Measurements from ENCODE around the gene DOCK9.

Gene DOCK9

DNA sequence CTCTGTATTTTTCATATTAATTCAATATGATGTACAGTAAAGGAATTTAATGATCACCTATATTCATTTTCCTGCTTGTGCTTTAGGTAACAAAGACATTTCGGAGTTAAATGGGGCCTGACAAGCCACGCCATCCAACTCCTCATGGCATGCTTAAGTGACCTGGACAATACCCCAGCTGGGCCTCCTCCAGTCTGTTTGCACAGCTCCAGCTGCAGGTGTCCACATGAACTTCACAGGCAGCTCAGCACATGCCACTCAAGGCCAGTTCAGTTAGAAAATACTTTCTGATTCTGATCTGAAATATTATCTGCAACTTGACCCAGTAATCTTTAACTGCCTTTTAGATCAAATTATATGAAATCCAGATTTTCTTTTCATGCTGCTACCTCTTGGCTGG is 135.8 kb downstream of the DOCK9 start:
- DNase-seq, result no peak

DNA sequence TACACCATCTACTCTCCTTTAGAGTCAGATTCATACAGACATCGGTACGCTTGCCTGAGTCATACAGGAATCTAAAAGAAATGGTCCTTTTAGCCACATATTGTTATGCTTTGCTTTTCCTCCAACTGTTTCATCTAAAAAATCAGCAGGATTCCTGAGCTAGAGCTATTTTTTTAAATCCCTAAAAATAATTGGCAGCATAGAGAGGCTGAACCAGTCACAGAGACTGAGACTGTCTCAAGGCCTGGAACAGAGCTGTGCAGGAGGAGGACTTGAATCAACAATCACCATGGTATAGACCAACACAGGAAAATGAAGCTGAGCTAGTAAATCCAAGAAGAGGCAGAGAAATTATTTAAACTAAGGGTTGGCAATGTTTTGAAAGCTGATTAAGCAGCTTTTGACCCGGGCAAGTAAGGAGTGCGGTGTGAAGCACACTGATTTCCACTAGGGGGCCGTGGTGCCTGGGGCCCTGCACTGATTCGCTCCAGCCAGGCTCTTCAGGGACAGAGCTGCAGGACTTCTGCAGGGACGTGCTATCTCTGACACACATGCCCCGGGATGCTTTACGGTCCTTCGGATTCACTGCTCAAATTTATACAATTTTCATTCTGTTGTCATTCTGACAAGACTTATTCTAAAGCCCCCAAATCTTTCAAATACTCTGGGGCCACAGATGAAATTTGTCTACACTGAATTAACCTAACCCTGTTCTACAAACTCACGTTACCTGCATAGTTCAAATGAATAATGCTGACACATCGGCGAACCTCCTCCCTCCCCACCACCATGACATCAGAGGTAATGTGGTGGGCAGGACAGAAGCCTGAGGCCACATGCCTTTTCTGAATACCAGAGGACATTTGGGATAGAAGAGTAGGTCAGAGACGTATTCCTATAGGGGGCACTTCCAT is 137.8 kb downstream of the DOCK9 start:
- peak; percentile 59 for DNase-seq

DNA sequence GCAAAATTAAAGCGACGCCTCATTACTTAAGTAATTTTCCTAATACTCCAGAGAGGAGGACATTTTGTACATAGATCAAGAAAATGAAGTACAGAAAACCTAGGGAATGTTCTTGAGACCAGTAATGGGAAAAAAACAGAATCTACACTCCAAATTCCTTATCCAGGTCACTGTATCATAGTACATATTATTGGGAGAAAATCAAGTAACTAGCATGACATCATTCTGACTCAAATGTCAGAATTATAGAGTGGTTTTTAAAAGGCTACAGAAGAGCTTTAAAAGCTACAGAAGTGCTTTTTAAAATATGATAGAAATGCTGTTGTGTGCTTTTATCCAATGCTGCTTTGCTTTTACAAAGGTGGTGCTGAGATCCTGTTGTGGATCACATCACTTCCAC is 139.1 kb downstream of the DOCK9 start:
- peak; percentile 44 for DNase-seq

GRCh38 chr13:98837896-98838295 is 140.0 kb downstream of the DOCK9 start:
- DNase-seq, result no peak

DNA sequence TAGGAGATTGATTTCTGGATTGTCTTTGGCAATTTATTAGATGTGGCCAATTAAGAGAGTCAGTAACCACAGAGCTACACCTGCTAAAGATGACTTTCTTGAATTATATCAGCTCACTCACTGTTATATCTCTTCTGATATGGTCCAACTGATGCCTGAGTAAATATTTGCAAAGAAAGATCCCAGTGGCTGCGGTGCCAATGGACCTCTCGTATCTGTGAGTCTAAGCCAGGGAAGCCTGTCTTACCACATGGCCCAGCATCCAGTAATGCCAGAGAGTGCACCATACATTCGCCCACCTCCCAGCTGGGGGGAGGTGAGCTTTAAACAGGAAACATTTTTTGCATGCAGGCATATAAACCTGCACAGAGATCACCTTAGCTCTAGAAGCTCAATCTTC is 142.7 kb downstream of the DOCK9 start:
- DNase-seq, result no peak

GRCh38 chr13:98834254-98834960 is 143.5 kb downstream of the DOCK9 start:
- DNase-seq, result no peak

- DNase-seq, result no peak
Measured at GRCh38 chr13:98831236-98831635, 146.6 kb downstream of the DOCK9 start.

DNA sequence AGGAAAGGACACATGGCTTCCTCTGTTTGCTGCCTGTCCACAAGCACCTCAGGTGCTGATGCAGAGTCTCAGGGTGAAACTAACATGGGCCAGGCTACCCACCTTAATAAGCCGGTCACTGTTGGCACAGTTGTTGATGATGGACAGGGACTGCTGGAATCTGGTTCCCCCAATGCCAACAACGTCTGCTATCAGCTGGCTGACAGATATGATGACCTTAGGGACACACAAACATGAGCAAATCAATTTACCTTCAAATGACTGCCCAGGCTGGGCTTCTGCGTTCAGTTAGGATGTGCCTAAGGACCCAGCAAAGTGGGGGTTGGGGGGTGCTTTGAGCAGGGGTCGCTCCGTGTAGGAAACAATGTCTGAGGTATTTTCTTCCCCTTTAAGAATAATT is 148.3 kb downstream of the DOCK9 start:
- no peak for DNase-seq

DNA sequence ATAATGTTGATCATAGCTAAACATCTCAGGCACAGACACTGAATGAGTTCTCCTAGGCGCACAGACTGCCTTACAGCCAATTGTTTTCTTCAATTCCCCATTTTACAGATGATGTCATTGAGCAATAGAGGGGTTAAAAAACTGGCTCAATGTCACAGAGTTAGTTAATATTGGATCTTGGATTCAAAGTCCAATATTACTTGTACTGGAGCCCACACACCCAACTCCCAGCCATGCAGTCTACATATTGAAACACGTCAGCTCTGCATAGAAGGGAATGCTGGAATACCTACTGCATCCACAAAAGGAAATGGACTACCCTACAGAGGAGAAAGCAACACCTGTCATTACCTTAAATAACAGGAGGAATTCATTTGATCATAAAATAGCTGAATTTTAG is 149.2 kb downstream of the DOCK9 start:
- no peak for DNase-seq

DNA sequence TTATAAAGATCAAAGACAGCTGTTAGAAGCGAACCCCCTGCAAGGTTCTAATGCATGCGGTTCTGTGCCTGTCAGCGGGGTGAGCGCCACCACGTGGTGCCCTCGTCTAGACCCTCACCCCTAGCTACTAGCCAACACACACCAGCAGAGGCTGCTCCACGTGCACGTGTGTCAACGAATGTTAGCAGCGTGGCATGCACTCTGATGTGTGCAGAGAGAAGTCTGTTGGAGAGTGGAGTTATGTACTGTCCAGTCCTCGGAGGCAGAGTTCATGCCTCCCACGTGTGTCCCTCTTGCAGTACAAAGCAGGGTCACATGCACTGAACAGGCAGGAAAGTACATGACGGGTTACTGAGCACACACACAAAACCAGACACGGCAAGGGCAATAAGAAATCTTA is 150.4 kb downstream of the DOCK9 start:
- DNase-seq, result no peak

DNA sequence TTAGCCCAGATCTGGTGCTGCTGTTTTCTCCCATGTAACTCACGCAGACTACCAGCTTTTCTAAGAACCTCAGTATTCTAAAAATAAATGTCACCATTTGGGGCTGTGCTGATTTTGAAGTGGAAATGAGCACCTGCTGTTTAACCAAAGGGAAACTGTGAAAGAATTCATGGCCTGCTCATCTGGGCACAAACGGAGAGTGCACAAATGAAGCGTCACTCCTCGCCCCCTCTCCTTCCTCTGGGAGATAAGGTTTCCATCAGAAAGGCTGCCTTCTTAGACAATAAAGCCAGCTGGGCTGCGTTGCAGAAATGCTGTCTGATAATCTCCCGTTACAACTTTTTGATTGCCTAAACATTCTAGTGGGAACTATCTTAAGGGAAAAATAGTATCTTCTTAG is 151.7 kb downstream of the DOCK9 start:
- no peak for DNase-seq

GRCh38 chr13:98825659-98826058 is 152.2 kb downstream of the DOCK9 start:
- no peak for DNase-seq

DNA sequence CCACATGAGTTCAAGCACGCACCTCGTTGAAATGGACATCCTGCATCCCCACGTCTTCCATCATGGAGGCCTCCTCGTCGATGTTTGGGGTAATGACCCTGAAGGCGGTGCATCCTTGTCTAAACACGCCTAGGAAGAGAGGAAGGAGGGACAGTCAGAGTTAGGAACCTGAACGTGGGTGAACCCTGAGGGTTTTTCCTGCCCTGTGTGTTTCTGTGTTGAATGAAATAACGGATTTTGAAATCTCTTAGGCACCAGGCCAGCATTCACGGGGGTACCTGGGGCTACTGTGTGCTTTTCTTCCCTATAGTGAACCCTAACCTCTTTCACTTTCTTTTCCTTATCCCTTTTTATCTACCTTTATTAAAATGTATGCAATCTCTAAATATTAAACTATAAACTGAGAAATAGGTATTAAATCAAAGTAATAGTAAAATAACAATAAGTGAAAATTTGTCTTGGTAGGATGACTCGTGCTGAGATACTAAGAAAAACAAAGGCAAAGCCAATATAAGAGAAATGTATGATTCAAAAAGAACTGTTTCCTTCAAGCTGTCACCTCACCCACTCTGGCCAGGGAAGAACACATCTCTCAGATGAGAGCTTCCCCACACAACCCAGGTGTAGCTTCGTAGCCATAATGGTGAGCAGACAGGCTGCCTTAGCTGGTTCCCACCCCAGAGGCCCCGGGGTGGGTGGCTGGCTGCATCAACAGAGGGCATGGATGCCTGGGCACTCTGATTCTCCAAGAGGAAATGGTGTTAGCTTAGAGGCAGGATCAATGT is 153.3 kb downstream of the DOCK9 start:
- peak; percentile 28 for DNase-seq

- no peak for DNase-seq
Measured at GRCh38 chr13:98823442-98823841, 154.4 kb downstream of the DOCK9 start.

DNA sequence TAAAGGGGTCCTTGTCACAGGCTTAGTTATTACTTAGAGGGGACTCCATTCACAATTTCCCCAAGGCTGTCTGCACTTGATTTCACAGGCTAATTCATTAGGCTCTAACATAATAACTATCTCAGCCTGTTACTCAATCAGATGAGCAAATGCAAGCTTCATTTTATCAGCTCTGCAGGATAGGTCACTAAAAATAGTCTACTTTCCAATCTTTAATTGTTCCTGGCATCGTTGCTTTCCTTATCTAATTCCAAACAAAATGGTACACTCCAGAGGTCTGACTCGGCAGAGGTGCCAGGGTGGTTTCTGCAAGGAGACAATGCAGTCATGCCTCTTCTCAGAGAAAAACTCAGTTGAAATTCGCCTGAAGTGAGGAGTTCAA is 155.6 kb downstream of the DOCK9 start:
- DNase-seq, result no peak

DNA sequence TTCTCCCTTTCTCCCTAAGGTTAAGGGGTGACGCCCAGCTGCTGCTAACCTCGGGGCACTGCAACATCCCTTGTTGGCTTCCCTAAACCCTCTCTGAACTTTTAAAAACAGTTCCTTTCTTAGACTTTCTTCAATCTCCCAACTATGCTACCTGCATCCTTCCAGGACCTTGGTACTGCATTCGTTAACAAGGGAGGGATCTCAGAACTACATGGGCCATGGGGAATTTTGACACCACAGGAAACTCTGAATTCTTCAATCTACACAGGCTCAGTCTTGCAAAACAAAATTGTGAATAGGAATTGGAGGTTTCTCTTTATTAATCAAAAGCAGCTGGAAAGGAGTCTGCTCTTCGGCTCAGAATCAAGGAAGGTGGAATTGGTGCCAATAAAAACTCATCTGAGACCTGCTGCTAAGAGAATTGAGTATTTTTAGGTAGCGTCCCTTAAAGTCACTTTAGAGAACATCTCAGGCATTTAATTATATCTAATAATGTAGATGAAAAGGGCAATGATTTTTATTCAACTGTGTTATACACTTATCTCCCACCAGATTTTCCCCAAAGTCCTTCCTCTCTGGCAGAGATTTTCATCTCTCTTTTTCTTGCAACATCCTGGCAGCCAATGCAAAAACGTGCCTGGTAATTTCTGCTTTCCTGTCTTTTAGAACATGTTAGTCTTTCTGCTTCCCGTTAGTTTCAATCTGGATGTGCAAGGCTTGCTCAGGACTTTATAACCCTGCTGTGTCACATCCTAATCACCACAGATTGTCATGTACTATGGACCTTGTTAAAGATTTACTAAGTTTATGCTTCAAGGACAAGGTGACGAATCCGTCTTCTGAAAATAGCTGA is 156.3 kb downstream of the DOCK9 start:
- no peak for DNase-seq

- DNase-seq, result no peak
Measured at GRCh38 chr13:98820744-98821371, 157.0 kb downstream of the DOCK9 start.

GRCh38 chr13:98820300-98820699 is 157.6 kb downstream of the DOCK9 start:
- DNase-seq, result no peak

- DNase-seq, result no peak
Measured at GRCh38 chr13:98819382-98820010, 158.4 kb downstream of the DOCK9 start.

GRCh38 chr13:98816406-98816805 is 161.5 kb downstream of the DOCK9 start:
- DNase-seq, result no peak

DNA sequence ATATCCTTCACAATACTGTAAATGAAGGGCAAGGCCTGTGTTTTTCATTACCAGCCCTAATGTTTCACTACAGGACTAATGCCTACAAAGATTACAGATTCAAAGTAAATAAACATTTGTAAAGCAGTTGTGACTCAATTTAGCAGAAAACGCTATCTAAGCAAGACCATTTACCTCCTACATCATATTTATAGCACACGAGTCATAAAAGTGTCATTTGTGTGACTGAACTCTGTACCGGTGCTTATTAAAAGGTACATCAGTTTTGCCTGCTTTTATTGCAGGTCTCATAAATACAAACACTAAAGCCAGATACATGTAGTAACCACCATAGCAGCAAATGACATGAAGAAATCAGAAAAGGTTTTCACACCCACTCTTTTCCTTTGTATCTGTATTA is 163.9 kb downstream of the DOCK9 start:
- no peak for DNase-seq
